Calu3 (cell line): Measurements from ENCODE around the gene SCAMP1. TPM values are rescaled to one million over a fixed set of nuclear protein-coding genes. Genes with fewer than 3 reads are reported as not detected.

Experiments used
- BruUV-seq: library from RNA; stranded (reverse); fragments of 400-500 nt; replicated peaks from 2 replicates; lab custom pipeline; 2021; lab: Mats Ljungman, UMichigan
- CTCF ChIA-PET: fragments of 300-600 bp; sonication (Branson Sonifier 250); formaldehyde crosslinking; loops from one replicate; lab custom pipeline; 2022; ENCODE audit warnings: antibody characterized with exemption; lab: Charles Lee
- DNase-seq: peaks from one replicate; pipeline ENCODE4 v3.0.0; 2022
- H3K27ac Mint-ChIP-seq: one replicate; pipeline ENCODE4 v1.8.0; 2022; ENCODE audit warnings: mixed read lengths; ENCODE audit not compliant: unreplicated experiment
- H3K27me3 Mint-ChIP-seq: one replicate; pipeline ENCODE4 v1.8.0; 2022; ENCODE audit warnings: mixed read lengths; ENCODE audit not compliant: unreplicated experiment
- H3K36me3 Mint-ChIP-seq: one replicate; pipeline ENCODE4 v1.8.0; 2022; ENCODE audit warnings: mild to moderate bottlenecking, moderate library complexity, mixed read lengths; ENCODE audit not compliant: insufficient read depth, unreplicated experiment
- H3K4me1 Mint-ChIP-seq: one replicate; pipeline ENCODE4 v1.8.0; 2022; ENCODE audit warnings: mild to moderate bottlenecking, low read depth, mixed read lengths; ENCODE audit not compliant: unreplicated experiment
- H3K4me3 Mint-ChIP-seq: one replicate; pipeline ENCODE4 v1.8.0; 2022; ENCODE audit warnings: mild to moderate bottlenecking, low read depth, moderate library complexity, mixed read lengths; ENCODE audit not compliant: unreplicated experiment
- H3K9me3 Mint-ChIP-seq: one replicate; pipeline ENCODE4 v1.8.0; 2022; ENCODE audit warnings: low read depth, mixed read lengths; ENCODE audit not compliant: unreplicated experiment
- intact Hi-C: fragments of 100-400 bp; cut with micrococcal nuclease; formaldehyde crosslinking; loops from one replicate; pipeline ENCODE4 v1.10.0; 2022; ENCODE audit not compliant: unreplicated experiment
- total RNA-seq: library from RNA; stranded (reverse); gene quantifications from 2 replicates; pipeline ENCODE4 v1.2.3, GENCODE V29; 2022
- TF ChIP-seq, protein P1 (sequence below): fragments of 200-600 bp; IDR thresholded peaks from one replicate; pipeline ENCODE4 v1.8.0; 2022; ENCODE audit warnings: antibody characterized with exemption; ENCODE audit not compliant: unreplicated experiment

SCAMP1 gene
- total RNA-seq, 1 experiment from 2014 or later = 62.2 TPM

GRCh38 chr5:78424665-78425064 is 64.2 kb downstream of the SCAMP1 start:
- H3K9me3 Mint-ChIP-seq = no peaks in the 10 kb centered on the region
- no peaks in the 10 kb centered on the region for H3K27me3 Mint-ChIP-seq
- H3K4me3 Mint-ChIP-seq = no peak overlapping the region
- intact Hi-C loops = no loop called here
- BruUV-seq = no TSS peak
- H3K27ac Mint-ChIP-seq = no peak overlapping the region
- TF ChIP-seq, protein P1, sequence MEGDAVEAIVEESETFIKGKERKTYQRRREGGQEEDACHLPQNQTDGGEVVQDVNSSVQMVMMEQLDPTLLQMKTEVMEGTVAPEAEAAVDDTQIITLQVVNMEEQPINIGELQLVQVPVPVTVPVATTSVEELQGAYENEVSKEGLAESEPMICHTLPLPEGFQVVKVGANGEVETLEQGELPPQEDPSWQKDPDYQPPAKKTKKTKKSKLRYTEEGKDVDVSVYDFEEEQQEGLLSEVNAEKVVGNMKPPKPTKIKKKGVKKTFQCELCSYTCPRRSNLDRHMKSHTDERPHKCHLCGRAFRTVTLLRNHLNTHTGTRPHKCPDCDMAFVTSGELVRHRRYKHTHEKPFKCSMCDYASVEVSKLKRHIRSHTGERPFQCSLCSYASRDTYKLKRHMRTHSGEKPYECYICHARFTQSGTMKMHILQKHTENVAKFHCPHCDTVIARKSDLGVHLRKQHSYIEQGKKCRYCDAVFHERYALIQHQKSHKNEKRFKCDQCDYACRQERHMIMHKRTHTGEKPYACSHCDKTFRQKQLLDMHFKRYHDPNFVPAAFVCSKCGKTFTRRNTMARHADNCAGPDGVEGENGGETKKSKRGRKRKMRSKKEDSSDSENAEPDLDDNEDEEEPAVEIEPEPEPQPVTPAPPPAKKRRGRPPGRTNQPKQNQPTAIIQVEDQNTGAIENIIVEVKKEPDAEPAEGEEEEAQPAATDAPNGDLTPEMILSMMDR = no peak
- peaks cover 5% of the 10 kb centered on the region for H3K36me3 Mint-ChIP-seq
- CTCF ChIA-PET = no interaction called here
- DNase-seq = no peak
- peaks cover 6% of the 10 kb centered on the region for H3K4me1 Mint-ChIP-seq

GRCh38 chr5:78429332-78429980 is 69.0 kb downstream of the SCAMP1 start:
- H3K36me3 Mint-ChIP-seq = no peaks in the 10 kb centered on the region
- H3K27me3 Mint-ChIP-seq = no peaks in the 10 kb centered on the region
- intact Hi-C loops = no loop called here
- TF ChIP-seq, protein P1 = no peak
- no peak overlapping the region for H3K4me3 Mint-ChIP-seq
- no peak overlapping the region for H3K27ac Mint-ChIP-seq
- DNase-seq = no peak
- no peaks in the 10 kb centered on the region for H3K4me1 Mint-ChIP-seq
- no peaks in the 10 kb centered on the region for H3K9me3 Mint-ChIP-seq
- CTCF ChIA-PET = no interaction called here
- no TSS peak for BruUV-seq

DNA sequence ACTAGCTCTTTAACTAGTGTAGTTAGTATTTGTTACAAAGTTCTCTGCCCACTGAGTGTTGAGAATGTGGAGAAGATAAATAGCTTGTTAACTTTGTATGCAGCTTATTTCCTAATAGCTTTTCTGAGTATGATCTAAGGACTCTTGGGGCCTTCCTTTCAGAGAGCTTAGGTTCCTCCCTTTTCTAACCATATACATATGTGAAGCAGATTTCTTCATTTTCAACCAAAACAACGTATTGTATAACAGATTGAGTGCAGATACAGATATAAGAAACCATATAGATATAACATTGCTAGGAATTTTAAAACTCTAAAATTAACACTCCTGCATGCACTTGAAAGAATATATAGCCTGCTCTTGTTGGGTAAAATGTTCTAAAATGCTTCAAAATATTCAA is 70.4 kb downstream of the SCAMP1 start:
- intact Hi-C loops = no loop called here
- CTCF ChIA-PET = no interaction called here
- TF ChIP-seq, protein P1 = no peak
- H3K9me3 Mint-ChIP-seq = no peaks in the 10 kb centered on the region
- no peak overlapping the region for H3K4me3 Mint-ChIP-seq
- no peaks in the 10 kb centered on the region for H3K27me3 Mint-ChIP-seq
- H3K4me1 Mint-ChIP-seq = no peaks in the 10 kb centered on the region
- H3K27ac Mint-ChIP-seq = no peak overlapping the region
- no peaks in the 10 kb centered on the region for H3K36me3 Mint-ChIP-seq
- DNase-seq = no peak
- no TSS peak for BruUV-seq

GRCh38 chr5:78433972-78434371 is 73.6 kb downstream of the SCAMP1 start:
- no peaks in the 10 kb centered on the region for H3K36me3 Mint-ChIP-seq
- TF ChIP-seq, protein P1 = no peak
- no peak for DNase-seq
- no peaks in the 10 kb centered on the region for H3K4me1 Mint-ChIP-seq
- CTCF ChIA-PET = interaction anchor here (1.3 kb wide), 1 partner anchor 11 kb away, joined by 3 read pairs; no protein-coding TSS in a partner anchor
- no peaks in the 10 kb centered on the region for H3K27me3 Mint-ChIP-seq
- intact Hi-C loops = no loop called here
- no peak overlapping the region for H3K27ac Mint-ChIP-seq
- no peaks in the 10 kb centered on the region for H3K9me3 Mint-ChIP-seq
- BruUV-seq = no TSS peak
- H3K4me3 Mint-ChIP-seq = no peak overlapping the region
